ENCODE results near the gene SMARCA1. TPM values are rescaled to one million over a fixed set of nuclear protein-coding genes. Genes with fewer than 3 reads are reported as not detected.

The SMARCA1 gene
- total RNA-seq, 1 donor from 2014 or later = 53.8 TPM

DNA sequence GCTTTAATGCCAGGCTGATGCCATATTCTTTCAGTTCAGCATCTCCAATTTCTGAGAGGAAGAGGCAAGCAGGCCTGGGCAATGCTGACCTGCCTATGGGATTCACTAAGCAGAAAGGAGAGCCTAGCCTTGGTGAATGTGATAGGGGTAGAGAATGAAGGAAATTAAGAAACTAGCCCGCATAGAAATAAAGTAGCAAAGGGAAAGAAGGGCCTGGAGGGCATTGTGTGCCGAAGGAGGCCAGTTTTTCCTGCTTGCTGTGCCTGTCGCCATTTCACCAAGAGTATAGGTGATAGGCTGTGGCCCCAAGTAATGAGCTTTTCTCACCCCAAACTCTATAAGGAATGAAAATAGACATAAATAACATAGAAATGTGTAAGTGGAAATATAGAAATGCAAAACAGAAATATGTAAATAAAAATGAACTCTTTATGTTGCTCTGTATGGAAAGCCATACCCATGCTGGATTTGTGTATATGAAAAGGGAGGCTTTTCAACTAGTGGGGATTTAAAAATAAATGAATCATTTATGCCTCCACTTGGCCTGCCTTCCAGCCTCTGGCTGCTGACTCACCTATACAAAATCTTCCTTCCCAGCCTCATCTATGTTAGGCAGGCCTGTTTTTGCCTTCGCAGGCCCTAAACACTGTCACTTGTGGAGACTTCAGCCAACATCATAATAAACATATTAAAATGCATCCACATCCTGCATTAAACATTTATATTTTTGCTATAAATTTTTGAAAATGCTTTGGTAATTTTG lies 11.7 kb upstream of the SMARCA1 start:
- no peak overlapping the region for H3K4me3 ChIP-seq (ENCODE audit: low read length in 3 of 3)
- no peaks in the 10 kb centered on the region for H3K27me3 ChIP-seq (ENCODE audit: control insufficient read depth in 3 of 3, insufficient read depth in 3 of 3, low read length in 3 of 3)
- no peaks in the 10 kb centered on the region for H3K9me3 ChIP-seq (ENCODE audit: control insufficient read depth in 3 of 3, low read length in 3 of 3)
- H3K9ac ChIP-seq (ENCODE audit: low read depth in 1 of 3, low read length in 3 of 3) = no peak overlapping the region
- H3K4me1 ChIP-seq (ENCODE audit: control insufficient read depth in 3 of 3, insufficient read depth in 3 of 3, low read length in 3 of 3) = no peaks in the 10 kb centered on the region
- no peak overlapping the region for H3K27ac ChIP-seq (ENCODE audit: low read depth, low read length)
- H3K36me3 ChIP-seq (ENCODE audit: control insufficient read depth in 3 of 3, insufficient read depth in 3 of 3, low read length in 3 of 3) = no peaks in the 10 kb centered on the region

DNA sequence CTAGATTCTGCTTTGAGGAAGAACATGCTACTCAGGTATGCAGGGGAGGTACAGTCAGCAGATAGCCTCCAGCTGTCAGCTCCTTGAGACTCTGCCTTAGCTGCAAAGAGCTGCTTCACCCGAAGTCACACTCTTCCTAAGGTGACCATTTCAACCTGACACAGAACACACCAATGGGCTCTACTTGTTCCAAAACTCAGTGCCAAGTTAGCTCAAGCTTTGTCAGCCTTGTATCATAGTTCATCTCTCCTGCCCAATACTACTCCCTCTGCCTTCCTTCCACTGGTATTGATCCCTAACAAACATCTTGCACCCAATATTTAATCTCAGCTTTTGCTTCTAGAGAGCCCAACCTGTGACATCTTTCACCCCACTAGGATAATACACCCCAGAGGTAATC lies 7.8 kb upstream of the SMARCA1 start:
- no peak overlapping the region for H3K27ac ChIP-seq (ENCODE audit: low read depth, low read length)
- H3K4me3 ChIP-seq (ENCODE audit: low read length in 3 of 3) = no peak overlapping the region
- no peaks in the 10 kb centered on the region for H3K9me3 ChIP-seq (ENCODE audit: control insufficient read depth in 3 of 3, low read length in 3 of 3)
- H3K4me1 ChIP-seq (ENCODE audit: control insufficient read depth in 3 of 3, insufficient read depth in 3 of 3, low read length in 3 of 3) = no peaks in the 10 kb centered on the region
- H3K27me3 ChIP-seq (ENCODE audit: control insufficient read depth in 3 of 3, insufficient read depth in 3 of 3, low read length in 3 of 3) = no peaks in the 10 kb centered on the region
- H3K36me3 ChIP-seq (ENCODE audit: control insufficient read depth in 3 of 3, insufficient read depth in 3 of 3, low read length in 3 of 3) = no peaks in the 10 kb centered on the region
- no peak overlapping the region for H3K9ac ChIP-seq (ENCODE audit: low read depth in 1 of 3, low read length in 3 of 3)

DNA sequence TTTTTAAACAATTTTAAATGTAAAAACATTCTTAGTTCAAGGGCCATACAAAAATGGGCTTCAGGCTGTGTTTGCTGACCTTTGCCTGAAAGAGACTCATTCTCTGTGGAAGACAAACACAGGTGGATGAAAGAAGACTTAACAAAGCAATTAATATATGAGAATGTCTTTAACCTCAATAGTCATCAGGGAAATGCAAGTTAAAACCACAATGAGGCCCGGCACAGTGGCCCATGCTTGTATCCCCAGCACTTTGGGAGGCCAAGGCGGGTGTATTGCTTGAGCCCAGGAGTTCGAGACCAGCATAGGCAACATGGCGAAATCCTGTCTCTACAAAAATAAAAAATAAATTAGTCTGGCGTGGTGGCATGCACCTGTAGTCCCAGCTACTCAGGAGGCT lies 7.1 kb upstream of the SMARCA1 start:
- no peaks in the 10 kb centered on the region for H3K4me1 ChIP-seq (ENCODE audit: control insufficient read depth in 3 of 3, insufficient read depth in 3 of 3, low read length in 3 of 3)
- no peaks in the 10 kb centered on the region for H3K36me3 ChIP-seq (ENCODE audit: control insufficient read depth in 3 of 3, insufficient read depth in 3 of 3, low read length in 3 of 3)
- H3K9ac ChIP-seq (ENCODE audit: low read depth in 1 of 3, low read length in 3 of 3) = no peak overlapping the region
- no peaks in the 10 kb centered on the region for H3K9me3 ChIP-seq (ENCODE audit: control insufficient read depth in 3 of 3, low read length in 3 of 3)
- no peaks in the 10 kb centered on the region for H3K27me3 ChIP-seq (ENCODE audit: control insufficient read depth in 3 of 3, insufficient read depth in 3 of 3, low read length in 3 of 3)
- no peak overlapping the region for H3K27ac ChIP-seq (ENCODE audit: low read depth, low read length)
- no peak overlapping the region for H3K4me3 ChIP-seq (ENCODE audit: low read length in 3 of 3)

DNA sequence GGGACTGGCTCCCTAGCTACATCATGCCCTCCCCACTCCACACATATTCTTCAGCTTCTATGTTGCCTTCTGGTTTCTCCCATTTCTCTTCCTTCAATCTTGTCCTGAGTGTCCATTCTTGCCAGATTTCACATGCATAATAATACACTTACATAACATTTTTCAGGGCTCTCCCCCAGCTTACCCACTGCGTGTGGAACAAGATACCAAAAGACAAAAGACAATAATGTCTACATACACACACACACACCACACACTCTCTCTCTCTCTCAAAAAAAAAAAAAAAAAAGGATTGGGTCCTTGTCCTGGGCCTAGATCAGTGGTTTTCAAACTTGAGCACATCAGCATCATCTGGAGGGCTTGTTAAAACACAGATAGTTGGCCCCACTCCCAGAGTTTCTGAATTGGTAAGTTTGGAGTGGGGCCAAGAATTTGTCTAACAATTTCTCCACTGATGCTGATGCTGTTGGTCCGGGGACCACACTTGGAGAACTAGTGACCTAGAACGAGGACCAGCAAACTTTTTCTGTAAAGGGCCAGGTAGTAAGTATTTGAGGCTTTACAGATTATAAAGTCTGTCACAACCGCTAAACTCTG lies 6.5 kb upstream of the SMARCA1 start:
- H3K27me3 ChIP-seq (ENCODE audit: control insufficient read depth in 3 of 3, insufficient read depth in 3 of 3, low read length in 3 of 3) = no peaks in the 10 kb centered on the region
- no peaks in the 10 kb centered on the region for H3K4me1 ChIP-seq (ENCODE audit: control insufficient read depth in 3 of 3, insufficient read depth in 3 of 3, low read length in 3 of 3)
- no peak overlapping the region for H3K27ac ChIP-seq (ENCODE audit: low read depth, low read length)
- no peaks in the 10 kb centered on the region for H3K9me3 ChIP-seq (ENCODE audit: control insufficient read depth in 3 of 3, low read length in 3 of 3)
- H3K36me3 ChIP-seq (ENCODE audit: control insufficient read depth in 3 of 3, insufficient read depth in 3 of 3, low read length in 3 of 3) = no peaks in the 10 kb centered on the region
- no peak overlapping the region for H3K9ac ChIP-seq (ENCODE audit: low read depth in 1 of 3, low read length in 3 of 3)
- H3K4me3 ChIP-seq (ENCODE audit: low read length in 3 of 3) = no peak overlapping the region

DNA sequence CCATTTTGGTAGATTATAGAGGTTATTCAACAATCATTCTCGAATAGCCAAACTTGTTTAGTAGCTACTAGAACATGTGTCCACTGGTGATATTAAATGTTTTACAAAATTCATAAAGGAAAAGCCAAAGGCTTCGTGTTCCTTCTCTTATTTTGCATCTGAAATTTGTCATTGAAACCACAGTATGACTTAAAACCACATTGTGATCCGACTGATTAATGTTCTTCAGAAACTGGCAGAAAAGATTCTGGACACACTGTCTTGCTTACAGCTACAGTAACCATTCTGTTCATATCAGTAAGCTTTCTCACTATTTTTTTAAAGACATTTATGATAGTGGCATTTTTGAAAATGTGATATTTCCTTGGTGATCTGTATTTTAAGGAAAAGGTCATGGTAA lies 2.6 kb upstream of the SMARCA1 start:
- Histone ChIP-seq H3K4me1 (ENCODE audit: control insufficient read depth in 3 of 3, insufficient read depth in 3 of 3, low read length in 3 of 3) (peaks cover 0 to 2% (median 0%) of the 10 kb centered on the region in 3 donors), H3K9ac (ENCODE audit: low read depth in 1 of 3, low read length in 3 of 3) (no peak overlapping the region), H3K27me3 (ENCODE audit: control insufficient read depth in 3 of 3, insufficient read depth in 3 of 3, low read length in 3 of 3) (no peaks in the 10 kb centered on the region), H3K9me3 (ENCODE audit: control insufficient read depth in 3 of 3, low read length in 3 of 3) (no peaks in the 10 kb centered on the region), H3K36me3 (ENCODE audit: control insufficient read depth in 3 of 3, insufficient read depth in 3 of 3, low read length in 3 of 3) (no peaks in the 10 kb centered on the region), H3K4me3 (ENCODE audit: low read length in 3 of 3) (no peak overlapping the region), H3K27ac (ENCODE audit: low read depth, low read length) (no peak overlapping the region)

DNA sequence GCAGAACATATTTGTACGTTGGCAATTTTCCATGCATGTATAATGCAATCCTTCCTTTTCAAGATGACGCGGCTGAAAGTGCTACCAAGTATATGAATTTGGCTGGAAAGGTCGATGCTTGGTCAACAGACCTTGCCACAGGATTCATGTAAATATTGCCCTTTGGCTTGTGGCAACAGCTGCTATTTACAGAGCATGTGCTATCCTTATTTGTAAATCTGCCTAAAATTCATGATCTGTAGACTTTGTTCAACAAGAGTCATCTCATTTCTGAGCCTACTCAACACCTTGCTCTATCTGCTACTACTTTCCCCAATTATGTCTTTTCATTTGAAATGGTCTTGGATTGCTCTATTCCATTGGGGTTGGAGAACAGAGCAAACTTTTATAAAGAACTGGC lies 1.9 kb upstream of the SMARCA1 start:
- H3K4me3 ChIP-seq (ENCODE audit: low read length in 3 of 3) = no peak overlapping the region
- no peaks in the 10 kb centered on the region for H3K27me3 ChIP-seq (ENCODE audit: control insufficient read depth in 3 of 3, insufficient read depth in 3 of 3, low read length in 3 of 3)
- H3K9ac ChIP-seq (ENCODE audit: low read depth in 1 of 3, low read length in 3 of 3) = no peak overlapping the region
- no peaks in the 10 kb centered on the region for H3K9me3 ChIP-seq (ENCODE audit: control insufficient read depth in 3 of 3, low read length in 3 of 3)
- no peak overlapping the region for H3K27ac ChIP-seq (ENCODE audit: low read depth, low read length)
- peaks cover 0 to 2% (median 0%) of the 10 kb centered on the region in 3 donors for H3K4me1 ChIP-seq (ENCODE audit: control insufficient read depth in 3 of 3, insufficient read depth in 3 of 3, low read length in 3 of 3)
- no peaks in the 10 kb centered on the region for H3K36me3 ChIP-seq (ENCODE audit: control insufficient read depth in 3 of 3, insufficient read depth in 3 of 3, low read length in 3 of 3)

DNA sequence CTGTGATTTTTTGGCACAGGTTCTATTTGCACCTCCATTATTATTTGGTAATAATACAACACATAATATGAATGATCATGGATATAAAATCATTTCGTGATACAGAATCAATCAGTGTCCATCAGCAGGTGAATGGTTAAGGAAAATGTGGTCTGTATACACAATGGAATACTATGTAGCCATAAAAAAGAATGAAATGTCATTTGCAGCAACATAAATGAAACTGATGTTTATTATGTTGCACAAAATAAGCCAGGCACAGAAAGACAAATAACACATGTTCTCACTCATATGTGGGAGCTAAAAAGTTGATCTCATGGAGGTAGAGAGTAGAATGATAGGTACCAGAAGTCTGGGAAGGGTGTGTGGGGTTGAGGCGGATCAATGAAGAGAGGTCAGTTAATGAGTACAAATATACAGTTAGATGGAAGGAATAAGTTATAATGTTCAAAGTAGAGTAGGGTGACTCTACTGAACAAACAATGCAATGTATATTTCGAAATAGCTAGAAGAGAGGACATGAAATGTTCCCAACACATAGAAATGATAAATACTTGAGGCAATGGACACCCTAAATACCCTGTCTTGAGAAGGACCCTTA lies 1.1 kb upstream of the SMARCA1 start:
- H3K4me3 ChIP-seq (ENCODE audit: low read length in 3 of 3) = no peak overlapping the region
- H3K27me3 ChIP-seq (ENCODE audit: control insufficient read depth in 3 of 3, insufficient read depth in 3 of 3, low read length in 3 of 3) = no peaks in the 10 kb centered on the region
- no peak overlapping the region for H3K9ac ChIP-seq (ENCODE audit: low read depth in 1 of 3, low read length in 3 of 3)
- no peaks in the 10 kb centered on the region for H3K9me3 ChIP-seq (ENCODE audit: control insufficient read depth in 3 of 3, low read length in 3 of 3)
- H3K36me3 ChIP-seq (ENCODE audit: control insufficient read depth in 3 of 3, insufficient read depth in 3 of 3, low read length in 3 of 3) = no peaks in the 10 kb centered on the region
- no peak overlapping the region for H3K27ac ChIP-seq (ENCODE audit: low read depth, low read length)
- H3K4me1 ChIP-seq (ENCODE audit: control insufficient read depth in 3 of 3, insufficient read depth in 3 of 3, low read length in 3 of 3) = peaks cover 0 to 2% (median 0%) of the 10 kb centered on the region in 3 donors

DNA sequence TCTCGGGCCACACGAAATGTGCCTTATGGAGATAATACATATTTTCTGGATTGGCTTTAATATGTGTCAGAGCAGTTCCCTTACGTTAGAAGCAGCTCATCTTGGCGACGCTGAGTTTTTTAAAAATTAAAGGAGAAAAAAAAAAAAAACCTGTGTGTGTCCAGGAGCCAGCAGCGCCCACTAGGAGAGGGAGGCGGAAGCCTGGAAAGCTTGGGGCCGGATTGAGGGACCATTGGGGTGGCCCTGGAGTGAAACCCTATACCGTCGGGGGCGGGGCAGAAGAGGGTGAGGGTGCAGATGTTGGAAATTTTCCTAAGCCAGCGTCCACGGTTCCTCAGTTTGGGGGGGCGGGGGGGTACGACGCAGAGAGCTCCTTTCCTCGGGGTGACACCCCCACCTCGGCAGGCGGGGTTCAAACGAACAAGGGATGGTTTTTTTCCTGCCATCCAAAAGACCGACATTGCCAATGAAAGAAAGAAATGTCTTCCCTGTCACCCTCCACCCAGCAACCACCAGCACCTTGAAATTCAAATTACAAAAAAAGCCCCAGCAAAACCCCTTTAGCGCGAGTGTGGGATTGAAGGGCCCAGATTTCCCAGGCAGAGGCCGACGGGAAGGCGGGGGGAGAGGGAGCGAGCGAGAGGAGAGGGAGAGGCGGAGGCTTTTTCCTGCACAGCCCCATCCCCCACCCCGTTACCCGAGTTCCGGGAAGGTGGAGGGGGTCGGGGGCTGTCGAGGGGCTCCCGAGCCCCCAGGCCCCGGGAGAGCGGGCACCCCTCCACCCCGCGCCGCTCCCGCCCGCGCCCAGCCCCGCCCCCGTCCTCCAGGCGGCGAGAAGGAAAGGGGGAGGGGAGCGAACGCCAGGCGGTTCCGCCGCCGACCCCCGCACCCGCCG lies 859 bp downstream of the SMARCA1 start:
- peak overlapping the region; percentile 86 for H3K27ac ChIP-seq (ENCODE audit: low read depth, low read length)
- H3K36me3 ChIP-seq (ENCODE audit: control insufficient read depth in 3 of 3, insufficient read depth in 3 of 3, low read length in 3 of 3) = no peaks in the 10 kb centered on the region
- peak overlapping the region; percentile 69 to 77 (median 77) for H3K4me3 ChIP-seq (ENCODE audit: low read length in 3 of 3)
- H3K9me3 ChIP-seq (ENCODE audit: control insufficient read depth in 3 of 3, low read length in 3 of 3) = no peaks in the 10 kb centered on the region
- no peaks in the 10 kb centered on the region for H3K27me3 ChIP-seq (ENCODE audit: control insufficient read depth in 3 of 3, insufficient read depth in 3 of 3, low read length in 3 of 3)
- peaks cover 0 to 2% (median 0%) of the 10 kb centered on the region in 3 donors for H3K4me1 ChIP-seq (ENCODE audit: control insufficient read depth in 3 of 3, insufficient read depth in 3 of 3, low read length in 3 of 3)
- H3K9ac ChIP-seq (ENCODE audit: low read depth in 1 of 3, low read length in 3 of 3) = peak overlapping the region; percentile 68 to 82 (median 79)

DNA sequence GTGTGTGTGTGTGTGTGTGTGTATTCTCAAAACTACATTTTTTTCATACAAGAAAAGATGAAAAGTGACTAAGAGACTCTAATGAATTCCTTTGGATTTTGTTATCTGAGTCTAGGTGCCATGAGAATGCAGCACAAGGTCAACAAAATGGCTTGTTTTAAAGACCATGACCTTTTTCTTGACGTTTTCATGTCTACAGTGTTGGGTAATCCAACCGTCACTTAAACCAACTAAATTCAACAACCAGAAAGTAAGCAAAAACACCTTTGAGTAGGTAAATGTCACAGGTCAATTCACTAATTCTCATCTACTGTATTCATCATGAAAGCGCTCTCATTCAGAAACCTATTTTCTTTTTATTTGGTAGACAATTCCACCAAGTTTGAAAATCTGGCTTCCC lies 3.1 kb downstream of the SMARCA1 start:
- Histone ChIP-seq H3K27ac (ENCODE audit: low read depth, low read length) (no peak overlapping the region), H3K9me3 (ENCODE audit: control insufficient read depth in 3 of 3, low read length in 3 of 3) (no peaks in the 10 kb centered on the region), H3K36me3 (ENCODE audit: control insufficient read depth in 3 of 3, insufficient read depth in 3 of 3, low read length in 3 of 3) (no peaks in the 10 kb centered on the region), H3K4me1 (ENCODE audit: control insufficient read depth in 3 of 3, insufficient read depth in 3 of 3, low read length in 3 of 3) (peaks cover 0 to 2% (median 0%) of the 10 kb centered on the region in 3 donors), H3K27me3 (ENCODE audit: control insufficient read depth in 3 of 3, insufficient read depth in 3 of 3, low read length in 3 of 3) (no peaks in the 10 kb centered on the region), H3K4me3 (ENCODE audit: low read length in 3 of 3) (no peak overlapping the region), H3K9ac (ENCODE audit: low read depth in 1 of 3, low read length in 3 of 3) (no peak overlapping the region)

Data from skeletal muscle tissue (tissue), 4 donors.